Ramos (cell line): ENCODE data around the gene PTPN9.
"Not testable (repeated sequence)": the region's sequence is repeated elsewhere in the genome, so short reads cannot be mapped to it uniquely, and the experiment has no call there.

Source experiments
- in situ Hi-C: fragments of 300-500 bp; cut with MboI; formaldehyde crosslinking; loops from one replicate; pipeline ENCODE4 v1.14.3; 2022; ENCODE audit warnings: low sequenced_read_pairs; ENCODE audit not compliant: unreplicated experiment

The PTPN9 gene

DNA sequence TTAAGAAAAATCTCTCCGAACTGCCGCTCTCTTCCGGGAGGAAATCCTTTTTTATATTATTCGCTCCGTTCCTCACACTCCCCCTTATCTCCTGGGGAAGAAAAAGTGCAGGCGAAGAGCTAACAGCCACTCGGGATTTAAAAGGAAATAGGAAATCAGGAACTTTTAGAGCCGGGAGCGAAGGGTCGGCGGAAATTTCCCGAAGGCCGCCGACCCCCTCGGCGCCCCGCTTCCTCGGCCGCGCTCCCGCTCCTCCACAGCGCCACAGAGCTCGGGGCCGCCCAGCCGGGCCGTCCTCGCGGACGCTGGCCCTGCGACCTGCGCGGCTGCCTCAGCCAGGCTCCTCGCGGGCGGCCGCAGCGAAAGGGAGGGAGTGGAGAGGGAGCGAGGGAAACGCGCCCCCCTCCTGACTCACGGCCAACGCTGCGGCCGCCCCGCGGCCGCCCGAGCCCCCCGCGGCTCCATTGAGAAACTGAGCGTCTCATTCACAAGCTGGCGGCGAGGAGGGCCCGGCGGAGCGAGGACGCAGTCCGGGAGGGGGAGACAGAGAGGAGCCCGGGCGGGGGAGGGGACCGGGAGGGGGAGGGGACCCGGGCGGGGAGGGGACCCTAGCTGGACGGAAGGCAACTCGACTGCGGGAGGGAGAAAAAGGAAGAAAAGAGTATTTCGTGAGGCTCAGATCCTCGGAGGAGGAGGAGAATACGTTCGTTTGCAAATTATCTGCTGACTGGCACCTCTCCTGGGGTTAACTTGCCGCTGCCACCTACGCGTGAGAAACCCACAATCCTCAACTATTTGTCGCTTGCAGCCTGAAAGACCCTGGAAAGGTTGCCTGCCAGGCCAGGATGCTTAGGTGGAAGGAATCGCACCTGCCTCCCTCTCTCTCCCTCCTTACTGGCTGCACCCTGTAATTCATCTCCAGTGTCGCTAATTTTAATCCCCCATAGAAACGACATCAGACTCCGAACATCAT is at the start of gene PTPN9:
Gene PTPN9, minus strand, starts transcription at position 368 of the 973 bp plus-strand sequence. CDS start 539 bp downstream, outside the sequence.
- in situ Hi-C loops = no loop called here

GRCh38 chr15:75625542-75626347 is 46.6 kb upstream of the PTPN9 start, which contains the start of gene SNUPN:
Gene SNUPN, minus strand, starts transcription at chr15:75625725. Its CDS starts 4,674 bp downstream, at chr15:75621051.
- in situ Hi-C loops = loop anchor here (25.0 kb wide), 1 partner anchor 263 kb away; the partner anchor contains the start of gene MAN2C1

DNA sequence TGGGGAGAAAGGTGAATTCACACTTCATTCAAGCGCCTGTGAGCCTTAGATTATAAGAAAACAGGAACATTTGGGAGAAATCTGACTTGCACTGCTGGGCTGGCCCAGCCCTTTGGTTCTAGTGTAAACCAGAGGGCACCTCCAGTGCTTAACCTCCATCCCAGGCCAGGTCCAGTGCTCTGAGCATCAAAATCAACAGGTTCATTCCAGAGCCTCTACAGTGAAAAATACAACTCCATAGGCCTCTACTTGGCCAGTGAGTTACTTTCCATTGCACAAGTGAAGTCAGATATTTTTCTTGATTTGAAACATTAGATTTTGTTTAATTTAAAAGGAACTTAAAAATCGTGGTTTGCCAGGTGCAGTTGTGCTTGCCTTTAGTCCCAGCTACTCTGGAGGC is 43.4 kb upstream of the PTPN9 start:
- in situ Hi-C loops = no loop called here

- in situ Hi-C loops = no loop called here
These were observed 41.8 kb upstream of the PTPN9 start for GRCh38 chr15:75620841-75621391.

- in situ Hi-C loops = no loop called here
These were observed 41.1 kb upstream of the PTPN9 start for GRCh38 chr15:75620058-75620820.

DNA sequence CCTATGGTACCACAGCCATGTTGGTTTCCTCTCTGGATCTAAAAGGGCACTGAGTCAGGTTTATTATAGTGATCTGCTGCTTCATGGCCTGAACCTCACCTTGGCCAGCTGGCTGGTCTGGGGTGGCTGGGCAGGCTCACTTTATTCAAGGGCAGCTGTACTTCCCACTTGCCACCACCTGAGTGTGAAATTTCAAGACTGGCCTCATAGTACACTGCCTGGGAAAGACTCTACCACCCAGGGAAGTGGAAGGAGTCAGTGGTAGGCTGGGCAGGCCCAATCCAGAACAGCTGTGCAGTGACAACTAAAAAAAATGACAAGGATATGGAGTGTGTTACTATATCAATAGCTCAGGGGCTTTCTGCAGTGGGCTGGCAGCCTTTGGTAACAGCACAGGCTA is 37.7 kb upstream of the PTPN9 start:
- in situ Hi-C loops = no loop called here

DNA sequence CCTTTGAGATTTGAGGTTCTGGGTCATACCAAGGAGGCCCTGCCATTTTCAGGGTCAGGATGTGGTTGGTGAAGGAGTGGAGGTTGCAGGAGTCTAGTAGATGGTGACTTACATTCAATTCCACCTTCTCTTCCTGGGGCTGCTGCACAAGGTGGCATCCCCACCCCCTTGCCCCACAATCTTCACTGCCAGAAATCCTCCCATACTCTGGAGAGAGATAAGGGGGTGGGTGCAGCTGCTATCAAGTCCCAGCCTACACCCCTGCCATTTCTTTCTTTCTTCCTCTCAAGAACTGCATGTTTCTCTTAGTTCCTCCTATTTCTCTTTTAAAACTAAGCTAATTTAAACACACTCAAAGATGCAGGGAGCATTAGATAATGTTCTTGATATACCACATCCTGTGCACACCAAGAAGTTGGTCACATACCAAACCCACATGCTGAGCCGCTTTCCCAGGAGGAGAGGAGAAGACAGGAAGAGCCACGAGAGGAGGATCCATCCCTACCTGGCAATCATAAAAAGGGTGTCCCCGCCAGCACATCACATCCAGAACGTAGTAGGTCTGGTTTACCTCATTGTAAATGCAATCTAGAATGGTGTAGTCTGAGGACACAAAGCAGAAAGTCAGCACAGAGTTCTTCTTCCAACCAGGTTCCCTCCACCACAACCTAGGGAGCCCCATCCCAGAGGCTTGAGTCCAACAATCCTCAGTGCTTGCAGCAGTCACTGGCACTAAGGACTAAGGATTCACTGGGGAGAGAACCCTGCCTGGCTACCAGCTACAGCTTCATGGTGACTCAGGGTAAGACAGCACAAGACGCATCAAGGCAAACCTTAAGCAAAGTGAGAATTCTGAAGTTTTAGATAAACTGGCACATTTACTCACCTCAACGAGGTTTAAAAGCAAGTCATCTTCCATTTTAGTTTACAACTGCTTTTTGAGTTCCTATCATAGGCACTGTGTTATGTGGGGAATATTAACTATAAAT is 27.9 kb upstream of the PTPN9 start:
- in situ Hi-C loops = no loop called here

GRCh38 chr15:75606026-75606425 is 26.9 kb upstream of the PTPN9 start:
- in situ Hi-C loops = no loop called here

- in situ Hi-C loops = no loop called here
These were observed 20.3 kb upstream of the PTPN9 start for GRCh38 chr15:75599401-75599800.

- in situ Hi-C loops = no loop called here
These were observed 19.2 kb upstream of the PTPN9 start for GRCh38 chr15:75598361-75598760.

DNA sequence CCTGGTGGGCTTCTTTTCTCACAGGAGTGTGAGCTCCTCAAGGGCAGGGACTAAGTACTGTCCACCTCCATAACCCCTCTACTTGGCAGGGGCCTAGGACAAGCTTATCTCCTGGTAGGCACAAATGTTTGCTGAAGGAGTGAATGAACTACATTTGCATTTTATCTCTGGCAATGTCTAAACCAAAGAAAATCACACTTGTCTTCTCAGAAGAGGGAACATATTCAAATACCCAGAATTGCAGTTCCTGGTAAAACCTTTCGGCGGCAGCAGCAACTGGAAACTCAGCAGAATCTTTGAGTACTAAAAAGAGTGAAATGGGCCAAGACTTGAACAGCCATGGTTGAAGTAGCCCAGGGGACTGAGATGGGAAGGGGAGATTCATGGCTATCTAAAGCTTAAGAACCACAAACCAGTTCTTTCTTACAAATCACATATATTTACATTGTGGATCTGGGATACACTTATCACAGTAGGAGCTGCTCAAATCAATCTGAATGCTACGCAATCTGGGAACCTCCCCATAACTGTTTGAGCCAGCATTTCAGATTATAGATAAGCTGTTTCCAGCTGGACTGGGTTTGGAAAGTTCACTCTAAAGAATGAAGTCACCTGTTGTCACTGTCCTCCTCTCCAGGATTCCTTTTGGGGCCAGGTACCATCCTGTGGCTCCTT is 18.7 kb upstream of the PTPN9 start:
- in situ Hi-C loops = no loop called here

DNA sequence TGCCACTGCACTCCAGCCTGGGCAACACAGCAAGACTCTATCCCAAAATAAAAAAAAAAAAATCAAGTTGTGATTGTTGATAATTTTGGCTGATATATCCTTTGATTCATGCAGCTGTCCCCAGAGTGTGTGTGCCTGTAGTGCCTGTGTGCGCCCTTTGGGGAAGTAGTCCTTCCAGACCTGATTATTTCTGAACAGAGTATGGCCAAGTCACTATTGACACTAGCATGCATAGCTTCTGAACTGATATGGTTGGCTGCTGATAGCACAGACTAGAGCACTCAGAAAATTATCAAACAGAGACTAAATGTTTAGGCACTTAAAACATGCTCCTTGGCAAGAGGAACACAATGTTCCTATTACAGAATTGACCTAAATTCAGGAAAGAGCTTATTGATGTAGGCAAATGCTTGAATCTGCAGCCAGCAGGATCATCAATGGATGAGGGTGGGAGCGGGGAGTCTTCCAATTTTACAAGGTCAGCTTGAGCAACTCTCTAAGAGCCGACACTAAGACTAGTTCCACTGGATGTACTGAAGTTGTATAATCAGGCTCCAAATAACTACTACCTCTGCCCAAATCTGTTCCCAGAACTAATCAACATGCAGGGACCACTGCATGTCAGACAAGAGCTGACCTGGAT is 17.7 kb upstream of the PTPN9 start:
- in situ Hi-C loops = no loop called here

DNA sequence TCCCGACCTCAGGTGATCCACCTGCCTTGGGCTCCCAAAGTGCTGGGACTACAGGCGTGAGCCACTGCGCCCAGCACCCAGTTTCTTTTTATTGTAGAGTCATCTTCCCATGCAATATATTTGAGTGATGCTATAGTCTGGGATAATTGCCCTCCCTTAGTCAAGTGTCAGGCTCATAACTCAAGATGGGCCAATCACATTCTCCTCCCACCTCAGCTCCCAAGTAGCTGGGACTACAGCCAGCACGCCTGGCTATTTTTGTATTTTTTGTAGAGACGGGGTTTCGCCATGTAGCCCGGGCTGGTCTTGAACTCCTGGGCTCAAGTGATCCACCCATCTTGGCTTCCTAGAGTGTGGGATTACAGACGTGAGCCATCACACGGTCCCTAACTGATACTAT is 15.2 kb upstream of the PTPN9 start:
- in situ Hi-C loops = no loop called here

DNA sequence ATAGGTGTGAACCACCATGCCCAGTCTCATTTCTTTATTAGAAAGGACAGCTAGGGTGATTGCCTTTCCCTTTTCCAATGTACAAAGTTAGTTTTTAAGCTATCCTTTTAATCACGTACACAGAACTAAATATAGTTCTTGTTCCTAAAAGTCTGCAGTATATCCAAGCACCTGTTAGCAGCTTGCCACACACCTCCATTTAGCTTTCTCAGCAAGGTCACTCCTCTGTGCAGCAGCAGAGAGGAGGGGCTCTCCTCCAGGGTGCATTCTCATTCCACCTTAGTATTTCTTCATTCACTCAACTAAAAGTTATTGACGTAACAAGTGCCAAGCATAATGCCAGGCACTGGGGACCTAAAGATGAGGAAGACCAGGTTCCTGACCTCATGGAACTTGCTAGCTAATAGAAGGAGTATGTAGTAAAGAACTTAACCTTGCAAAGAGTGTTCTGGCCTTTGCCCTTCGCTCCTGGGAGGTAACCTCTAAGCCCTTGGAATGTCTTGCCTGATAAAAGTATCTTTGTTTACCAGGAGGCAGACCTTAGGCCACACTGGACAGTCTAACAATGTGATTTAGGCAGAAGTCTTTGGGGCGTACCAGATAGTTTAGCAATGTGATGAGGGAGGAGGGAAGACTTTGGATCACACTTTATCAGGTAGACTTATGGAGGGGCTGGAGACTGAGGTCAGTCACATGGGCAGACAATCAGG is 12.7 kb upstream of the PTPN9 start:
- in situ Hi-C loops = no loop called here

DNA sequence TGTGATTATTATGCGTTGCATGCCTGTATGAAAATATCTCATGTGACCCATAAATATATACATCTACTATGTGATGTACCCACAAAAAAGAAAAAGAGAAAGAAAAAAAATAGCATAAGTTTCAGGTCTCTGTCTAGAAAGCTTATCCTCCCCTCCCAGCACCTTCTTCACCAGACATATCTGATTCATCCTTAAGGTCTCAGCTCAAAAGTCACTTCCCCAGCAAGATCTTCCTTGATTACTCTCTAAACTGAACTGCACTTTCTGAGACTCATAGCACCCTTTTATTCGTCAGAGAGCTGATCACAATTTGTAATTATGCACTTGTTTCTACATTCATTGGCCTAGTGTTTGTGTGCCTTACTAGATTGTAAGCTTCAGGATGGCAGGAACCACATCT is 11.1 kb upstream of the PTPN9 start:
- in situ Hi-C loops = no loop called here

- in situ Hi-C loops = no loop called here
These were observed 10.0 kb upstream of the PTPN9 start for GRCh38 chr15:75589071-75589470.

- in situ Hi-C loops = not testable (repeated sequence)
These were observed 7.3 kb upstream of the PTPN9 start for GRCh38 chr15:75586422-75586821.
